Measurements from ENCODE around the gene GAB2.
"Not testable (repeated sequence)": the region's sequence is repeated elsewhere in the genome, so short reads cannot be mapped to it uniquely, and the experiment has no call there.

The GAB2 gene

DNA sequence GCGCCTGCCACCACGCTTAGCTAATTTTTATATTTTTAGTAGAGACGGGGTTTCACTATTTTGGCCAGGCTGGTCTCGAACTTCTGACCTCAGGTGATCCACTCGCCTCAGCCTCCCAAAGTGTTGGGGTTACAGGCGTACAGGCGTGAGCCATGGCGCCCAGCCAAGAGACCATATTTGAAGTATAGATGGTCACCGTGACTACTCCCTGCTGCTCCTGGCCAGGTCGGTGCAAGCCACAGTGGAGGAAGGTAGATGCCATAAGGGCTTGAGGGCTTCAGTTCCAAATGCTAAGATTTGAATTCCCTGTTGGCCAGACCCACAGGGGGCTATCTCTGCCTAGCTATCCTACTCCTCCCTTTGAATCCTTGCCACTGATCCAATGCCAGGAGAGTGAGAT is 194.9 kb downstream of the GAB2 start:
- DNase-seq (ENCODE audit: low read depth, low spot score), result not testable (repeated sequence)

DNA sequence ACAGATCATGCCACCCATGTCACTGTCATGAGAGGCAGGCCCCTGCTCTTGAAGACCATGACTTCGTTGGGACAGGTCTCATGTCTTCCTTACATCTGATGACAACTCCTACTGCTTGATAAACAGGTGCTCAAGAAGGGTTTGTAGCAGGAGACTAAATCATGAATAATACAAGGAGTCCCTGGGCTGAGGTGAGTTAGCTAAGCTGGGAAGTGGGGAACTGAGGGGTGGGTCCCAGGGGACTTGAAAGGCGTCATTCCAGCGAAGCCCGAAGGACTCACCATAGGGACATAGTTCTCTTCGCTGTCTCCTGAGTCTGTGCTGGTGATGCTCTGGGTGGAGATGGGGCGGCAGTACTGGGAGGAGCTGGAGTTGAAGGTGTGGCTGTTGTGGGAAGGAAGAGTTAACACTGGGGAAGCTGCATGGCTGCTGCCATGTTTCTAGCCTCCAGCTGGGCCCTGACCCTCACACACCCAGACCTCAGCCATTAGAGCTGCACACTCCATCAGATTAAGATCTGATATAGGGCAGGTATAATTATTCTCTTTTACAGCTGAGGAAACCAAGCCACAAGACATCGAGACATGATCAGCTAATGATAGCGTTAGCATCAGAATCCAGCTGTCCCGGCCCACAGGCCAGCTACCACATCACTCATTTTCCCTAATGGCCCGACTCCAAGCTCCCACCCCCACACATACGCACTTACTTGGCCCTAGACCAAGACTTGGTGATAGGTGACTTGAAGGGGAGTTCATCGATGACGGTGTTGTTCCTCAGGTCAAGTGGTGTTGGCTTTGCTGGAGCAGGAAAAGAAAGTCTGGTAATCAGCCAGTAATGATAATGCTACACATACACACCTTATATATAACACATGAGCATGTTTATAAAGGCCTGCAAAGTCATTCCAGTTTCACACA is 196.0 kb downstream of the GAB2 start:
- no peak for DNase-seq (ENCODE audit: low read depth, low spot score)

GRCh38 chr11:78220218-78221157 is 197.1 kb downstream of the GAB2 start:
- no peak for DNase-seq (ENCODE audit: low read depth, low spot score)

GRCh38 chr11:78219493-78220217 is 198.0 kb downstream of the GAB2 start:
- DNase-seq (ENCODE audit: low read depth, low spot score), result no peak

DNA sequence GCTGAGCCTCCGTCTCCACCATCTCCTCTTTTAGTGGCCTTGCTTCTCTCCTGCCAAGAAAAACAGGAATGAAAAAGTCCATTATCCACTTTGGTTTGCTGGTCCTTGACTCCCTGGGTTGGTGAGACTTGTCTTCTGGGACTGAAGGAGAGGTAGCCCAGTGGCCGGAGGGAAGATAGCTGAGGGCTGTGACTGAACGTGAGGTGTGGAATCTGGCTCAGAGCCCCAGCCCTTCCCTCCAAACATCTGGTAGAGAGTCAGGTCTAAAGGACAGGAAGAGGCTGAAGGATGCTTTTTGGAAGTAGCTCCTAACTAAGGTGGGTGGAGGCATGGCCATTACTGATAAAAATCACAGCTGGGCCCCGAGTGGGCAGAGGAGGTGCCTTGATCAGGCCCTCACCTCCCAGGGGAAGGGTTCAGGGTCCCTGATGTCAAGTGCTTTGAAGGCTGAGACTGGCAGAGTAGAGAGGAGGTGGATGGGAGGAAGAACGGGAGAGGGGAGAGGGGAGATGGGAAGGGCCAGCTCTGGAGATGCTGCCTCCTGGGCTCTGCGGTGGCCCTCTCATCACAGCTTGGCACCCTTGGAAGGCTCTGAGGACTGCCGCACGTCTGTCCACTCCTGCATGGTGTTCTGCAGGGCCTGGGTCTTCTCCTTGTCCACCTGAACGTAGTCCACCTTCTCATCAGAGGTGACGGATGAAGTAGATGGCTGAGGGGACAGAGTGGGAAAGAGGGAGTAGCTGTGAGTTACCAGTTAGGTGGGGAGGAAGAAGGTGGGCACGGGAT is 198.7 kb downstream of the GAB2 start:
- DNase-seq (ENCODE audit: low read depth, low spot score), result no peak

- DNase-seq (ENCODE audit: low read depth, low spot score), result no peak
These were observed 199.7 kb downstream of the GAB2 start for GRCh38 chr11:78217650-78218541.

GRCh38 chr11:78216571-78217287 is 200.9 kb downstream of the GAB2 start:
- no peak for DNase-seq (ENCODE audit: low read depth, low spot score)

GRCh38 chr11:78216021-78216420 is 201.6 kb downstream of the GAB2 start:
- DNase-seq (ENCODE audit: low read depth, low spot score), result no peak

DNA sequence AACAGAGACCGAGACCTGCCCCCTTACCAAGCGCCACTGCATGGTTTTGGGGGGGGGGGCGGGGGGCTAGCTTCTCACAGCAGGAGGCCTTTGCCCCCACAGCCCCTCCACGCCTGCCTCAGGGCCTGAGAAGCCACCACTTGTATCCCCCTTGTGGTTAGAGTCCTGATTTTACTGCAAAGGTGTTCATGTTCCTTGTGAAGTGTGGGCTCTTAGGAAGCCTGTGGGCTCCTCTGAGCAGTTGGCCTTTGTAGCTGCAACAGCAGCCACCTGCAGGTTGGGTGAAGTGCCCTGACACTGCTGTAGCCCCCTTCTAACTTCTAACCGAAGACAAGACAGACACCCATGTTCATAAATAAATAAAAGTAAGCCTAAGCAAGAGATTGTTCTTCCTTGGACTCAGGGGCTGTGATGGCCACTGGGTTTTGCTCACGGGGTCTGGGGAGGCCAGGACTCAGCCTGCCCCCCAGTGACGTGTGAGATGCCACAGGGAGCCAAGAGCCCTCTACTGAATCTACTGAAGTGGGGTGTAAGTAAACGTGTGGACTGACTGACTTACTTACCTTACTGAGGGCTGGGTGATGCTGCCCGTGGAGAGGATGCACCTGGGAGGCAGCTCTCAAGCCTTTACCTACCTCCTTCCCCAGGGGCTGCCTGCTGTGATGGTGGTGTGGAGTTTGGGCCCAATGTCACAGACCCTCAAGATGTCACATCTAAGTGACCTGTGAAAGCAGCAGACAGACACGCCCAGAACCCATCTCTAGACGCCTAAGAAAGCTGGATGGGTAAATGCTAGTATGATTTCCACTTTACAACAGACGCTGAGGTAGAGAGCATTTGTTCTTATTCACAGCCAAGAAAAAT is 203.1 kb downstream of the GAB2 start:
- no peak for DNase-seq (ENCODE audit: low read depth, low spot score)

- DNase-seq (ENCODE audit: low read depth, low spot score), result no peak
These were observed 203.9 kb downstream of the GAB2 start for GRCh38 chr11:78213526-78214330.

- DNase-seq (ENCODE audit: low read depth, low spot score), result no peak
These were observed 204.8 kb downstream of the GAB2 start for GRCh38 chr11:78212586-78213371.

- DNase-seq (ENCODE audit: low read depth, low spot score), result no peak
These were observed 206.1 kb downstream of the GAB2 start for GRCh38 chr11:78211565-78211964.

DNA sequence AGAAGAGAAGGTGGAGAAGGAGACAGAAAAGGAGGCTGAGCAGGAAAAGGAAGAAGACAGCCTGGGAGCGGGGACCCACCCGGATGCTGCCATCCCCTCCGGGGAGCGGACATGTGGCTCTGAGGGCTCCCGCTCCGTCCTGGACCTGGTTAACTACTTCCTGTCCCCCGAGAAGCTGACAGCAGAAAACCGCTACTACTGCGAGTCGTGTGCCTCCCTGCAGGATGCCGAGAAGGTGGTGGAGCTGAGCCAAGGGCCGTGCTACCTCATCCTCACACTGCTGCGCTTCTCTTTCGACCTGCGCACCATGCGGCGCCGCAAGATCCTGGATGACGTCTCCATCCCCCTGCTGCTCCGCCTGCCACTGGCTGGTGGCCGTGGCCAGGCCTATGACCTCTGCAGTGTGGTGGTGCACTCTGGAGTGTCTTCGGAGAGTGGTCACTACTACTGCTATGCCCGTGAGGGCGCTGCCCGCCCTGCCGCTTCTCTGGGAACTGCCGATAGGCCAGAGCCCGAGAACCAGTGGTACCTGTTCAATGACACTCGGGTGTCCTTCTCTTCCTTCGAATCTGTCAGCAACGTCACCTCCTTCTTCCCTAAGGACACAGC is 207.5 kb downstream of the GAB2 start:
- no peak for DNase-seq (ENCODE audit: low read depth, low spot score)

DNA sequence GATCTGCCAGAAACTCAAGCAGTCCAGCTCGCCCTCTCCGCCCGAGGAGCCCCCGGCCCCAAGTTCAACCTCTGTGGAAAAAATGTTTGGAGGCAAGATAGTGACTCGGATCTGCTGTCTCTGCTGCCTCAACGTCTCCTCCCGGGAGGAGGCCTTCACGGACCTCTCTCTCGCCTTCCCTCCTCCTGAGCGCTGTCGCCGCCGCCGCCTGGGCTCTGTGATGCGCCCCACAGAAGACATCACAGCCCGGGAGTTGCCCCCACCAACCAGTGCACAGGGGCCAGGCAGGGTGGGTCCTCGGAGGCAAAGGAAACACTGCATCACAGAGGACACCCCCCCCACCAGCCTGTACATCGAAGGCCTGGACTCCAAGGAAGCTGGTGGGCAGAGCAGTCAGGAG is 208.1 kb downstream of the GAB2 start:
- no peak for DNase-seq (ENCODE audit: low read depth, low spot score)

DNA sequence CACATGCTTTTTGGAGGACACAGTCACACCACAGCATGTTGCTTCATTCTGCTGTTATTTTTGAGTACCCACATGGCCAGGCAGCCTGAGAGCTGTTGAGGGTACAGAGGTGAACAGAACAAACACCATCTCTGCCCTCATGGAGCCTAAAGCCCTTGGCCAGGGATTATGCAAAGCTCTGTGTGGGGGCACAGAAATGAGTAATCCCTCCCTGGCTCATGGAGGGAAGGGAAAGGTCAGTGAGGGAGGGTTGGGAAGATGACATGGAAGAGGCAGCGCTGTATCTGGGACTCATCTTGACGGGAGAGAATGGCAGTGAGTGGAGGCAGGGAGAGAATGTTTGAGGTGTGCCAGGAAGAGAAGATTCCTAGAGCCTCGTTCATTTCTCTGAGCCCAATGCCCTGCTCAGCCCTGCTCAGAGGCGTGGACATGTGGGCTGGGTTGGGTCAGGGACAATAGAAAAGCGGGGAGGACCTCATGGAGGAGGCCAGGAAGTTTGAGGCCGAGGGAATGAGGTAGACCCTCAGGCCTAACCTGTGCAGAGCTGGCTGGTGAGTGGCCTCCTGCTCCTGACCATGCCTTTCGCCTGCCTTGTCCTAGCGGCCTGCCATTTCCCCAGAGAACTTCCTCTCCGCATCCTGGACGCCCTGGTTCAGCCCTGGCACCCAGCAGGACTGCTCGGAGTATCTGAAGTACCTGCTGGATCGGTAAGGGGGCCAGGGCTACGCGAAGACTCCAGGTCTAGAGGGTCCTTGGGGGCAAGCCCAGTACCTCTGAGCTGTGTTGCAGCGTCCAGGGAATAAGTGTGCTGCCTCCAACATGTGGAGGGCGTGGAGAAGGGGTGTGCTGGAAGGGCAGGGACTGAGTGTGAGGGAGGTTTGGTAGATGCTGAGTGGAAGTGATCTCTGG is 209.1 kb downstream of the GAB2 start:
- no peak for DNase-seq (ENCODE audit: low read depth, low spot score)

Data from brain pericyte (primary cell).